GM19099 (cell line): ENCODE measurements around the gene PSORS1C2.

Source experiments
- POLR2A ChIP-seq: IDR thresholded peaks from 3 replicates; pipeline ENCODE4 v1.6.1; 2011; ENCODE audit warnings: low read depth; ENCODE audit not compliant: insufficient read length; ENCODE audit errors: extremely low read depth

Gene PSORS1C2

GRCh38 chr6:31152781-31153180 is 13.9 kb upstream of the PSORS1C2 start:
- no peak for TF ChIP-seq POLR2A

DNA sequence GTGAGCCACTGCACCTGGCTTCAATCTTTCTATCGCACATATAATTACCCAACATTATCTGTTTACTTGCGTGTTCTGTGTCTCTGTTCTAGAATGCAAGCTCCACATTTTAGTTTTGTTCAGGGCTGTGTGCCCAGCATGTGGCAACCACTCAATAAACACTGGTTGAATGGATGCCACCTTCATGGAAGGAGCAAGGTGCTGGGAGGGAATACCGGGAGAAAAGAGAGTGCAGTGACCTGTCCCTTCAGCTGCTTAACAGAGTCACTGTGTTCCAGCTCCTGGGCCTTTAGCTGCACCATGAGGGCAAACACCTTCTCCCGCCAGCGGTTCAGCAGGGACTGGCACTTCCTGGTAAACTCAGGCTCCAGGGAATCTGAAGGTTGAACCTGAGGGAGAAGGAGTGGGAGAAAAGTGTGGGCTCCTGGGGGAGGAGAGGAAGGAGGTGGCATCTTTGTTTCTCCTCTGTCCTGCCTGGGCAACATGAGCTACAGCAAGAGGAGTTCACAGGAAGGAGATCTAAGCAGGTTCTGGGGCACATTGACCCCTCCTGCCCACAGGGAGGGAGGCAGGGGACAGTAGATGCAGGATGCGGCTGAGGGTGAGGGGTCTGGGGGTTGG is 11.1 kb upstream of the PSORS1C2 start:
- TF ChIP-seq POLR2A, result no peak

DNA sequence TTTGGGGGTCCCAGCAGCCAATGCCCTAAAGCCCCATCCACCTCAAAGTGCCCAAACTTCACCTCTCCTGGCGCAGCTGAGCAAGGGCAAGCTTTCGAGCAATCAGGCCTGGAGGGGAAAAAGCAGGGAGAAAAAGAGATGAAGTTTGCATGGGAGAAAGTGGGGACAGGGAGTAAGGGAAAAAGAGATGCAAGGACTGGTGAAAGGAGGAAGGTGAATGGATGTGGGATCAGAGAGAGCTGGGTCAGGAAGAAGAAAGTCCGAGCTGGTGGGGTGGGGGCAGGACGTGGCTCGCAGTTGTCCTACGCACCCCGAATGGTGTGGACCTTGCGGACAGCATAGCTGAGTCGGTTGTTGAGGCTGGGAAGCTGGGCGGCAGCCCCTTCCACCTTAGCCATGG is 6.5 kb upstream of the PSORS1C2 start:
- TF ChIP-seq POLR2A, result no peak

- no peak for TF ChIP-seq POLR2A
Observed at GRCh38 chr6:31144970-31145340, 6.1 kb upstream of the PSORS1C2 start.

DNA sequence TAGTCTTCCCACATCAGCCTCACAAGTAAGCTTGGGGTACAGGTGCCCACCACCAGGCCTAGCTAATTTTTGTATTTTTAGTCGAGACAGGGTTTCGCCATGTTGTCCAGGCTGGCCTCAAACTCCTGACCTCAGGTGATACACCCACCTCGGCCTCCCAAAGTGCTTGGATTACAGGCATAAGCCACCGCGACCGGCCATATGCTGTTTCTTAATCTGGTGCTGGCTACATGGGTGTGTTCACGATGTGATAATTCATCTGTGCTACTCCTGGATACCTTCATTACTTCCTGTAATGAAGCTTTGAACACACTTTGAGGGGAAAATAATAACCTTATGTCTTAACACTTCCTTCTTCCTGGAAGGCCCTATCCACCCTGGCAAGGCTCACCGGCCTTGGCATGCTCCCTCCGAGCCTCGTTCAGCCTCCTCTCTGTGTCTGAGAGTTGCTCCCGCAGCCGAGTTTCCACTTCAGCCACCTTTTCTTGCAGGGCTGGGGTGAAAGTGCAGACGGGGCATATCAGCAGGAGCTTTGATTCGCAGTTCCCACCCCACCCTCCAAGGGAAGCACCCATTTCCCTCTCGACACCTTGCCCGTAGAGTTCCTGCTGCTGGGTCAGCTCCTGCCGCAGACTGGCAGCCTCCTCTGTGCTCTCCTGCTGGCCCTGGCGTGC is 5.6 kb upstream of the PSORS1C2 start:
- TF ChIP-seq POLR2A, result no peak

GRCh38 chr6:31143148-31143547 is 4.3 kb upstream of the PSORS1C2 start:
- no peak for TF ChIP-seq POLR2A

- no peak for TF ChIP-seq POLR2A
Observed at GRCh38 chr6:31142361-31142761, 3.5 kb upstream of the PSORS1C2 start.

DNA sequence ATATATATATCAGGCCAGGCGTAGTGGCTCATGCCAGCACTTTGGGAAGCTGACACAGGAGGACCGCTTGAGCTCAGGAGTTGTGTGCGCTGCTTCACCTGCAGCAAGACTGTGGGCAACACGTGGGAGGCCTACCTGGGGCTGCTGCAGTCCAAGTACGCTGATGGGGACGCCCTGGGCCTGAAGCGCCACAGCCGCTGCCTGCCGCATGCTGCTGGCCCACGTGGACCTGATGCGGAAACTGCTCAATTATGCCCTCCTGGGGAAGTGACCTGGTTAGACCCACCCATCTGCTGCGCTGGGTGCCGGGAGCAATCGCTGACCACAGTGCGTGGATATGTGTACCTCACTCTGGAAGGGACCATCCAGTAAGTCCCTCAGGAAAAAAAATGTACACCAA is 1.8 kb upstream of the PSORS1C2 start:
- no peak for TF ChIP-seq POLR2A

DNA sequence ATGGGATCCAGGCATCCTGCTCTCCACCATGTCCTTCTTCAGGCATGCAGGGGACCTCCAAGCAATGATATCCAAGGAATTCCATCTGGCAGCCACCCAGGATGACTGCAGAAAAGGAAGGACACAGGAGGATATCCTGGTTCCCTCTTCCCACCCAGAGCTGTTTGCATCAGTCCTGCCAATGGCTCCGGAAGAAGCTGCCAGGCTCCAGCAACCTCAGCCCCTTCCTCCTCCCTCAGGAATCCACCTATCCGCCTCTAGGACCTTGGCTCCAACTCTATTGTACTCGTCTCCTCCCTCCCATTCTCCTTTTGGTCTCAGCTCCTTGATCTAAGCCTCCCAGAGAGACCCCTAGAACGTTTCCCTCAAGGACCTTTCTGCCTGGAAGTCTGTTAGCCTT is 733 bp upstream of the PSORS1C2 start:
- TF ChIP-seq POLR2A, result no peak

DNA sequence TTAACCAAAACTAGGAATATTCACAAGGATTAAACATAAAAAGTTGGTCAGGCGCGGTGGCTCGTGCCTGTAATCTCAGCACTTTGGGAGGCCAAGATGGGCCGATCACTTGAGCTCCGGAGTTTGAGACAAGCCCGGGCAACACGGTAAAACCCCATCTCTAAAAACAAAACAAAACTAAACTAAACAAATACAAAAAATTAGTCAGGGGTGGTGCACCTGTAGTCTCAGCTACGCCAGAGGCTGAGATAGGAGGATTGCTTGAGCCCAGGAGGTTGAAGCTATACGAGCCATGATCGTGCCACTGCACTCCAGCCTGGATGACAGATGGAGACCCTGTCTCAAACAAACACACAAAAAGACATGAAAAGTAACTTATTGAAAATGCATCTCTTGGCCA is 3.2 kb downstream of the PSORS1C2 start:
- no peak for TF ChIP-seq POLR2A

- TF ChIP-seq POLR2A, result no peak
Observed at GRCh38 chr6:31132806-31133205, 6.1 kb downstream of the PSORS1C2 start.

GRCh38 chr6:31131595-31131994 is 7.3 kb downstream of the PSORS1C2 start:
- TF ChIP-seq POLR2A, result no peak

GRCh38 chr6:31130751-31131150 is 8.1 kb downstream of the PSORS1C2 start:
- no peak for TF ChIP-seq POLR2A

- TF ChIP-seq POLR2A, result no peak
Observed at GRCh38 chr6:31129130-31129529, 9.7 kb downstream of the PSORS1C2 start.

DNA sequence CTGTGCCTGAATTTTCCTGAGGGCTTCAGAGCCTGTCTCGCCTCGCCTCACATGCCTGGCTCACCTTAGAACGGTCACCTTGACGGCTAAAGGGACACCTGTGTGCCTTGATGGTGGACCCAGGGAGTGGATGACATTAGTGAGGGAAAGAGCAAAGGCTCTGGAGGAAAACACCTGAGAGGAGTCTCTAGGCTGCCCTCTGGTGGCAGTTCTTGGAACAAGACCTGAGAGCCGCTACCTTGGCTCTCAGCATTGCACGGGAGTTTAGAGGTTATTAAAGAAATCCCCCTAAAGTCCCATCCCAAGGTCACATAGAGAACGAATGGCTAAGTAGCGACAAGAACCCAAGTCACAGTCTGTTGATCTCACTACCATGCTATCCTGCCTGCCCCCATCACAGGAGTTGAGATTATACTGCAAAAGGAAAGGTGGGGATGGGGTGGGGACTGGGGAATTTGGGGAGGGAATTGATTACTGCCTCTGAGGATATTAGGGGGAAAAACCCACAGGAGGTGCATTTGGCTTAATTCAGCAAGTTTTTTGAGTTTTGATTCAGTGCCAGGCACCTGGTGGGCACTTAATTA is 10.7 kb downstream of the PSORS1C2 start:
- TF ChIP-seq POLR2A, result no peak

GRCh38 chr6:31126396-31127175 is 12.3 kb downstream of the PSORS1C2 start:
- TF ChIP-seq POLR2A, result no peak
